GM12875 (cell line): ENCODE measurements around the gene FANCD2OS.

Source experiments
- H3K4me3 ChIP-seq: one replicate; pipeline ENCODE4 v1.5.1; 2011; ENCODE audit warnings: low read depth, low read length, control low read depth
- TF ChIP-seq, protein P1 (sequence below): IDR thresholded peaks from 2 replicates; pipeline ENCODE4 v1.5.1; 2011; ENCODE audit warnings: low read depth, mild to moderate bottlenecking, control low read depth, inconsistent platforms, low read length, moderate library complexity, borderline replicate concordance; ENCODE audit not compliant: insufficient read depth

FANCD2OS gene

DNA sequence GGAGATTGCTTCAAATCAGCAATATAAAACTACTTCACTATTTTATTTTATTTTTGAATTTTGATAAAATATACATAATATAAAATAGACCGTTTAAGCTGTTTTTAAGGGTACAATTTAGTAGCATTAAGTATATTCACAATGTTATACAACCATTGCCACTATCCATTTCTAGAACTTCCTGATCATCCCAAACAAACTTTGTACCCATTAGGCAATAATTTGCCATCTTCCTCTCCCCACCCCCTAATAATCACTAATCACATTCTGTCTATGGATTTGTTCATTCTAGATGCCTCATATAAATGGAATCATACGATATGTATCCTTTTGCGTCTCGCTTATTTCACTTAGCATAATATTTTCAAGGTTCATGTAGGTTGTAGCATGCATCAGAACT is 53.0 kb downstream of the FANCD2OS start:
- TF ChIP-seq, protein P1, sequence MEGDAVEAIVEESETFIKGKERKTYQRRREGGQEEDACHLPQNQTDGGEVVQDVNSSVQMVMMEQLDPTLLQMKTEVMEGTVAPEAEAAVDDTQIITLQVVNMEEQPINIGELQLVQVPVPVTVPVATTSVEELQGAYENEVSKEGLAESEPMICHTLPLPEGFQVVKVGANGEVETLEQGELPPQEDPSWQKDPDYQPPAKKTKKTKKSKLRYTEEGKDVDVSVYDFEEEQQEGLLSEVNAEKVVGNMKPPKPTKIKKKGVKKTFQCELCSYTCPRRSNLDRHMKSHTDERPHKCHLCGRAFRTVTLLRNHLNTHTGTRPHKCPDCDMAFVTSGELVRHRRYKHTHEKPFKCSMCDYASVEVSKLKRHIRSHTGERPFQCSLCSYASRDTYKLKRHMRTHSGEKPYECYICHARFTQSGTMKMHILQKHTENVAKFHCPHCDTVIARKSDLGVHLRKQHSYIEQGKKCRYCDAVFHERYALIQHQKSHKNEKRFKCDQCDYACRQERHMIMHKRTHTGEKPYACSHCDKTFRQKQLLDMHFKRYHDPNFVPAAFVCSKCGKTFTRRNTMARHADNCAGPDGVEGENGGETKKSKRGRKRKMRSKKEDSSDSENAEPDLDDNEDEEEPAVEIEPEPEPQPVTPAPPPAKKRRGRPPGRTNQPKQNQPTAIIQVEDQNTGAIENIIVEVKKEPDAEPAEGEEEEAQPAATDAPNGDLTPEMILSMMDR = no peak
- no peak overlapping the region for H3K4me3 ChIP-seq
